ENCODE measurements around the gene RNF141. TPM values are rescaled to one million over a fixed set of nuclear protein-coding genes. Genes with fewer than 3 reads are reported as not detected.

RNF141 gene
- total RNA-seq, 2 donors from 2014 or later, result 34.7 to 42.2 TPM

DNA sequence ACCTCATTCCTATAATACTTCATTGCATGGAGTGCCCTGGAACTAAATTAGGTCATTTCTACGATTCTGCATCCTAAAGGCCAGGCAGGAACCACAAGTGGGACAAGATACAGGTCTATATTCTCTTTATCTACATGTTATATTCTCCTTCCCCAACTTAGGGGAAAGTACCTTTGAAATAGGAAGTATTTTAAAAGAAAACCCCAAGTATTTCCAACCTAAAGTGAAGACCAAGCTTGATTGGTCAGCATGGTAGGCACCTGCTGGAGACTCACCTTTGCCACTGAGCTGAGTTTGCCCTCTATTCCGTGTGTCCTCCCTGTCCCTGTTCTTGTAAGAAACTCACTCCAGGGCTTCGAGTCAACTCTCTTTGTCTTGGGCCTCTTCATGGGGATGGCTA is 38.7 kb upstream of the RNF141 start:
- Mint-ChIP-seq H3K27me3 (ENCODE audit: insufficient read depth) (no peaks in the 10 kb centered on the region), H3K4me3 (no peak overlapping the region), H3K27ac (no peak overlapping the region), H3K9me3 (no peaks in the 10 kb centered on the region), H3K36me3 (ENCODE audit: low read depth) (no peaks in the 10 kb centered on the region), H3K4me1 (peaks cover 24% of the 10 kb centered on the region)
- 90 to 100% methylated on average over 1 to 3 of the region's 3 CpGs for WGBS, 2 experiments (ENCODE audit: insufficient coverage in 1 of 2, insufficient read length in 1 of 2)
- TF ChIP-seq CTCF (conservative IDR thresholded peaks at IDR 0.05), result no peak
- Histone ChIP-seq H3K9ac (ENCODE audit: extremely low read depth, low read length, poor library complexity, severe bottlenecking) (no peak overlapping the region), H3K9me3 (ENCODE audit: control insufficient read depth, low read length) (no peaks in the 10 kb centered on the region), H3K4me3 (ENCODE audit: low read length) (no peak overlapping the region), H3K4me1 (ENCODE audit: control insufficient read depth, insufficient read depth, low read length) (peaks cover 11% of the 10 kb centered on the region), H3K27ac (ENCODE audit: low read depth, low read length) (no peak overlapping the region), H3K36me3 (ENCODE audit: control insufficient read depth, insufficient read depth, low read length) (no peaks in the 10 kb centered on the region), H3K27me3 (ENCODE audit: control insufficient read depth, insufficient read depth, low read length, poor library complexity, severe bottlenecking) (no peaks in the 10 kb centered on the region)
- DNase-seq, result no peak

DNA sequence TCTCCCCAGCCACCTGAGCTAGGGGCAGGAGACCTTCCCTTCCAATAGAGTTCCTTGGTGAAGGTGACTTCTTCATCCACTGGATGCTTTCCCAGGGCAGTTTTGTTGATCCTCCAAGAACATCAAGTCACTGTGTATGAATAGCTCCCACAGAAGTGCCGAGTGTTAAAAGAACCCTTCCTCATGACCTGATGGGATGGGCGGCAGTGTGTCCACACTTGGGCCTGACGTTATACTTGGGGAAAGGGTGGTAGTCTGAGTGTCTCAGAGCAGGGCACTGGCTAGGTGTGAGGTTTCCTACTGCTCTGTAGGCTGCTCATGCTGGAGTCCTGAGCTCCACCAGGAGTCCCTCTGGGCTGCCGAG is 35.0 kb upstream of the RNF141 start:
- no peak overlapping the region for H3K27ac Mint-ChIP-seq
- Histone ChIP-seq H3K4me1 (ENCODE audit: control insufficient read depth, insufficient read depth, low read length) (peaks cover 24% of the 10 kb centered on the region), H3K4me3 (ENCODE audit: low read length) (no peak overlapping the region), H3K27me3 (ENCODE audit: control insufficient read depth, insufficient read depth, low read length, poor library complexity, severe bottlenecking) (no peaks in the 10 kb centered on the region), H3K27ac (ENCODE audit: low read depth, low read length) (no peak overlapping the region), H3K9me3 (ENCODE audit: control insufficient read depth, low read length) (no peaks in the 10 kb centered on the region), H3K36me3 (ENCODE audit: control insufficient read depth, insufficient read depth, low read length) (no peaks in the 10 kb centered on the region), H3K9ac (ENCODE audit: extremely low read depth, low read length, poor library complexity, severe bottlenecking) (no peak overlapping the region)
- no peaks in the 10 kb centered on the region for H3K36me3 Mint-ChIP-seq (ENCODE audit: low read depth)
- DNase-seq, result no peak
- H3K27me3 Mint-ChIP-seq (ENCODE audit: insufficient read depth), result no peaks in the 10 kb centered on the region
- H3K4me1 Mint-ChIP-seq, result peaks cover 29% of the 10 kb centered on the region
- no peaks in the 10 kb centered on the region for H3K9me3 Mint-ChIP-seq
- H3K4me3 Mint-ChIP-seq, result no peak overlapping the region
- 93 to 97% methylated on average over 2 to 4 of the region's 4 CpGs for WGBS, 2 experiments (ENCODE audit: insufficient coverage in 1 of 2, insufficient read length in 1 of 2)
- TF ChIP-seq CTCF (conservative IDR thresholded peaks at IDR 0.05), result no peak

- no peak for DNase-seq
- Histone ChIP-seq H3K27me3 (ENCODE audit: control insufficient read depth, insufficient read depth, low read length, poor library complexity, severe bottlenecking) (no peaks in the 10 kb centered on the region), H3K4me3 (ENCODE audit: low read length) (no peak overlapping the region), H3K9me3 (ENCODE audit: control insufficient read depth, low read length) (no peaks in the 10 kb centered on the region), H3K27ac (ENCODE audit: low read depth, low read length) (no peak overlapping the region), H3K4me1 (ENCODE audit: control insufficient read depth, insufficient read depth, low read length) (peaks cover 24% of the 10 kb centered on the region), H3K36me3 (ENCODE audit: control insufficient read depth, insufficient read depth, low read length) (no peaks in the 10 kb centered on the region), H3K9ac (ENCODE audit: extremely low read depth, low read length, poor library complexity, severe bottlenecking) (no peak overlapping the region)
- H3K9me3 Mint-ChIP-seq, result no peaks in the 10 kb centered on the region
- WGBS, 2 experiments (ENCODE audit: insufficient coverage in 1 of 2, insufficient read length in 1 of 2), result 94% methylated on average over 2 of the region's 3 CpGs; no CpG with 5 or more reads in 1 of the 2 experiments
- TF ChIP-seq CTCF (conservative IDR thresholded peaks at IDR 0.05), result no peak
- no peaks in the 10 kb centered on the region for H3K27me3 Mint-ChIP-seq (ENCODE audit: insufficient read depth)
- peaks cover 31% of the 10 kb centered on the region for H3K4me1 Mint-ChIP-seq
- no peak overlapping the region for H3K27ac Mint-ChIP-seq
- H3K4me3 Mint-ChIP-seq, result no peak overlapping the region
- H3K36me3 Mint-ChIP-seq (ENCODE audit: low read depth), result no peaks in the 10 kb centered on the region
Measured at GRCh38 chr11:10575346-10576034, 34.5 kb upstream of the RNF141 start.

Data from endodermal cell (in vitro differentiated cells).